ENCODE measurements around the gene GPR158.

Gene GPR158

DNA sequence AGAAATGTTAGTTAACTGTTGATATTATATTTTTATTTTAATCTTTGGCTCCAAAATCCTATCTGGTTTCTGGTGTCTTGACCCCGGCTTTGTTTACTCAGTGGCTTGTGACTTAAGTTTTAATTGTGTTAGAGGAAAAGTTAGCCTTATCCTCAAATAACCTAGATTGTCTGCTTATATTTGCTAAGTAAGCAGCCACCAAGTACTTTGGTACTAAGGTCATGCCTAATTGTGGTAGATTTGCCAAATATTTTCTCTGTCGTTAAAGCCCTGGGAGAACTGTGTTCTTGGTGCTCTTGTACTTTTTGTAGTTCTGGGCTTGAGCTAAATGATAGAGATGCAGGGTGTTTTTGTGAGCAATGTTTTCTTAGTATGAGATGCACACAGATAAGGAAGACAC, 34.8 kb downstream of the GPR158 start:
- H3K27ac ChIP-seq, result no peak overlapping the region
- no peak overlapping the region for H3K4me3 ChIP-seq (ENCODE audit: low read depth, low read length)
- in situ Hi-C loops (cut with HindIII; ENCODE audit: low pct_ligation_motif_present, low sequenced_read_pairs), result no loop called here
- no peaks in the 10 kb centered on the region for H3K36me3 ChIP-seq (replicated peaks)
- no peaks in the 10 kb centered on the region for H3K27me3 ChIP-seq (replicated peaks)
- TF ChIP-seq, protein P1, sequence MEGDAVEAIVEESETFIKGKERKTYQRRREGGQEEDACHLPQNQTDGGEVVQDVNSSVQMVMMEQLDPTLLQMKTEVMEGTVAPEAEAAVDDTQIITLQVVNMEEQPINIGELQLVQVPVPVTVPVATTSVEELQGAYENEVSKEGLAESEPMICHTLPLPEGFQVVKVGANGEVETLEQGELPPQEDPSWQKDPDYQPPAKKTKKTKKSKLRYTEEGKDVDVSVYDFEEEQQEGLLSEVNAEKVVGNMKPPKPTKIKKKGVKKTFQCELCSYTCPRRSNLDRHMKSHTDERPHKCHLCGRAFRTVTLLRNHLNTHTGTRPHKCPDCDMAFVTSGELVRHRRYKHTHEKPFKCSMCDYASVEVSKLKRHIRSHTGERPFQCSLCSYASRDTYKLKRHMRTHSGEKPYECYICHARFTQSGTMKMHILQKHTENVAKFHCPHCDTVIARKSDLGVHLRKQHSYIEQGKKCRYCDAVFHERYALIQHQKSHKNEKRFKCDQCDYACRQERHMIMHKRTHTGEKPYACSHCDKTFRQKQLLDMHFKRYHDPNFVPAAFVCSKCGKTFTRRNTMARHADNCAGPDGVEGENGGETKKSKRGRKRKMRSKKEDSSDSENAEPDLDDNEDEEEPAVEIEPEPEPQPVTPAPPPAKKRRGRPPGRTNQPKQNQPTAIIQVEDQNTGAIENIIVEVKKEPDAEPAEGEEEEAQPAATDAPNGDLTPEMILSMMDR (IDR thresholded peaks at IDR 0.05; ENCODE audit: low read depth, low read length, missing control alignments), result no peak
- no peak for DNase-seq

DNA sequence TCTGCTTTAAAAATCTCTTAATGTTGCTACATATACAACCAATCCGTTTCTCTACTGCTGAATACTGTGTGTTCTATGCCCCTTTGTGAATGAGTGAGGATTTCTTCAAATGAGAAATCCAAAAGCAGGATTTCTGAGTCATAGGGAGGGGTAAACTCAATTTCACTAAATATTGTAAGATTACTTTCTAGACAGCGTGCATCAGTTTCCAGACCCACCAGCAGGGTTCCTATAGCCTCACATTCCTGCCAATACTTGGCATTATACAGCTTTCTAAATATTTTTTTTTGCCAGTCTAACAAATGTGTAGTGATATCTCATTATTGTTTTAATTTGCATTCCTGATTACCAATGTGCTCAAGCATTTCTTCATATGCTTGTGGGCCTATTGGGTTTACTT, 35.5 kb downstream of the GPR158 start:
- DNase-seq, result no peak
- TF ChIP-seq, protein P1 (IDR thresholded peaks at IDR 0.05; ENCODE audit: low read depth, low read length, missing control alignments), result no peak
- no peak overlapping the region for H3K27ac ChIP-seq
- no peaks in the 10 kb centered on the region for H3K36me3 ChIP-seq (replicated peaks)
- no peaks in the 10 kb centered on the region for H3K27me3 ChIP-seq (replicated peaks)
- no peak overlapping the region for H3K4me3 ChIP-seq (ENCODE audit: low read depth, low read length)
- in situ Hi-C loops (cut with HindIII; ENCODE audit: low pct_ligation_motif_present, low sequenced_read_pairs), result no loop called here

DNA sequence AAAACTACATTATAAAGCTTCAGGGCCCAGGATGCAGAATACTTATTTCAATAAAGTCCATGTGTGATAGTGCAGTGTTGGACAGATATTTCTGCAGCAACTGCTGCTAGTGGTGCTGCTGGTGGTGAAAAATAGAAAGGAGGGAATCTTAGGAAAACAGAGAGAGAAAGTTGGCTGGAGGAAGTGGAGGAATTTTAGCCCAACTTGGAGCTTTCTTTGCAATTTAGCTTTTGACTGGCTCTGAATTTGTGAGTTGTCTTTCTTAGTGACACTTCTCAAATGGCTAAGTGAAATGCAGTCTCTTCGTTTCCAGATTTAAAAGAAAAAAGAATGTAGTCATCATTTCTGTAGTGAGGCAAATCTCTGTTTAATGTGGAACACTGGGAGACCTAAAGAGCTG, 45.4 kb downstream of the GPR158 start:
- Histone ChIP-seq H3K27ac (no peak overlapping the region), H3K4me3 (ENCODE audit: low read depth, low read length) (no peak overlapping the region), H3K36me3 (replicated peaks) (no peaks in the 10 kb centered on the region), H3K27me3 (replicated peaks) (no peaks in the 10 kb centered on the region)
- in situ Hi-C loops (cut with HindIII; ENCODE audit: low pct_ligation_motif_present, low sequenced_read_pairs), result no loop called here
- DNase-seq, result no peak
- TF ChIP-seq, protein P1 (IDR thresholded peaks at IDR 0.05; ENCODE audit: low read depth, low read length, missing control alignments), result no peak

DNA sequence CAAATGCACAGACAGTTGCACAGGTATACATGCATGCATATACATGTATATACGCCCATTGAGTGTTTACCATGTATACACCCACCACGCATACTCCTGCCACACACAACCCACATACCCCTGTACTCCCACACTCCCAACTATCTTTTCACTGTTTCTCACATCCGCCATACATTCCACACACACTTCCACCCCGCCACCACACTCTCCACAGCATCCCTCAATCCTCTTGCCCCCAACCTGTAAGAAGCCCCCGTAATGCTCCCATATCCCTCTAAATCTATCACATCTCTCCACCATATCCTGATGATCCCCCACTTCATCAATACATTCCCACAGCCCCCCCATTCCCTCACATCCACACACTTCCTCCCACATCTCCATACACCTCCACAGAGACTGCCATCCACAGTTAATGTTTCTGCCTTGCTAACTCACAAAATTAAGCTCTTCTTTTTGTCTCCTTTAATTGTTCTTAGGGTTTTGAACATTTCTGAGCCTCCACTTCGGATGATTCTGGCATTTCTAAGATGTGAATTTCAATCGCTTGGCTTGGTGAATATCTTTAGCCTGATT, 47.4 kb downstream of the GPR158 start:
- Histone ChIP-seq H3K4me3 (ENCODE audit: low read depth, low read length) (no peak overlapping the region), H3K27me3 (replicated peaks) (no peaks in the 10 kb centered on the region), H3K27ac (no peak overlapping the region), H3K36me3 (replicated peaks) (no peaks in the 10 kb centered on the region)
- TF ChIP-seq, protein P1 (IDR thresholded peaks at IDR 0.05; ENCODE audit: low read depth, low read length, missing control alignments), result no peak
- no peak for DNase-seq
- in situ Hi-C loops (cut with HindIII; ENCODE audit: low pct_ligation_motif_present, low sequenced_read_pairs), result no loop called here

DNA sequence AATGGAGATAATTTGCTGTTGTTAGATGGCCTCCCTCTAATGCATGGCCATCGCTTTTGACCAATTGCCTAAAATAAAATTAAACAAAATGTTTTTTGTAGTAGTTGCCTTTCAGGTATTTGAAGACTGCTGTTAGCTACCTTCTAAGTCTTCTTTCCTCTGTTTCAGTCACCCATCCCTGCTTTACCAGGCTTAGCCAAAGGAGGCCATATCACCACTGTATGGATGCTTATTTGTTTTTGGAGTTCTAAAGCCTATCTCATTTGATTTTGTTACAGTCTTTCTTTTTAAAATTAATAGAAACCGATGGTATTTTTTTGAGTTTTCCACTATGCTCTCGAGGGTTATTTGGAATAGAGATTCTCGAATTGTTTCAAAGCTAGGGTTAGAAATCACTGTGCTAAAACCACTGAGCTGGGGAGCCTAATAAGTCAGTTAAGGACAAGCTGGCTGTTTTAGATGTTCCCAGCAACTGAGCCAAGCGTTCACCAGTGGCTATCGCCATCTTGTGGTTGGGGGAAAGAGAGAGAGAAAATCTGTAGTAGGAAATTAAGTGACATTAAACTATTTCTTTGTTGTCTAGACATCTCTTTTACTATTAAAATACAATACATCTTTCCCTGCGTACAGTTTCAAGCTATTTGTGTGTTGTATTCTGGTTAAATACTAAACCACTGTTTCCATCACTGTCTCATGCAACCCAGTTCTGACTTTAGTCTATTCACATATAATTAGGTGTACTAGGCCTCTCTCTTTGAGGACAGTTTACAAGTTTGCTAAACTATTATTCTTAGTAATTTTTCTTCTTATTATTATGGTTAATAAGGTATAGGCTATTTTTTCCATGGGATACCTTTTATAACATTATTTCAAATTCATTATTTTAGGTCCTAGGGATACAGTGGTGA, 52.2 kb downstream of the GPR158 start:
- H3K36me3 ChIP-seq (replicated peaks), result no peaks in the 10 kb centered on the region
- peak; percentile 6 for DNase-seq
- in situ Hi-C loops (cut with HindIII; ENCODE audit: low pct_ligation_motif_present, low sequenced_read_pairs), result no loop called here
- no peaks in the 10 kb centered on the region for H3K27me3 ChIP-seq (replicated peaks)
- no peak overlapping the region for H3K27ac ChIP-seq
- H3K4me3 ChIP-seq (ENCODE audit: low read depth, low read length), result no peak overlapping the region
- TF ChIP-seq, protein P1 (IDR thresholded peaks at IDR 0.05; ENCODE audit: low read depth, low read length, missing control alignments), result peak; percentile 75
